ENCODE results near the gene ZNF709.

GRCh38 chr19:12527034-12527836 is 42.6 kb upstream of the ZNF709 start:
- TF ChIP-seq CTCF (IDR thresholded peaks at IDR 0.05; ENCODE audit: low read length) (no peak), EZH2phosphoT487 (IDR thresholded peaks at IDR 0.05; ENCODE audit: low read length) (no peak), EZH2 (optimal IDR thresholded peaks at IDR 0.05; ENCODE audit: low read depth, low read length) (no peak)

Data from MM.1S (cell line).